Measurements from ENCODE around the gene PLPPR3.
"Not testable (repeated sequence)": the region's sequence is repeated elsewhere in the genome, so short reads cannot be mapped to it uniquely, and the experiment has no call there.

The PLPPR3 gene

DNA sequence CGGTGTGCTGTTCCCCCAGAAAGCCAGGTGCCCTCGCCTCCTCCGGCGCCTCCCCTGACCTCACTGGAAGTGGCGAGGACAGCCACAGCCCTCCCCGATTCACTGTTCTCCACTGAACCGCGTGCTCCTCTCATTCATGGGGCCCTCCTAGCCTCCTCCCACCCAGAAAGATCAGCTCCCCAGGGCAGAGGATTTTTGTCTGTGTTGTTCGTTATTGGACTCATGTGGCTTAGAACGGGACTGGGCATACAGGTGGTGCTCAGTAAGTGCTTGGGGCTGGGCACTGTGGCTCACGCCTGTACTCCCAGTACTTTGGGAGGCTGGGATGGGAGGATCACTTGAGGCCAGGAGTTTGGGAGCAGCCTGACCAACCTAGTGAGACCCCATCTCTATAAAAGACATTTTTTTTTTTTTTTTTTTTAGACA lies 22.8 kb upstream of the PLPPR3 start:
- WGBS, 2 donors (ENCODE audit: extremely low coverage in 2 of 2, insufficient read length in 2 of 2, insufficient replicate concordance in 1 of 2), result no CpG with 5 or more reads among the region's 11 CpGs
- H3K36me3 ChIP-seq (replicated peaks in 1 of 2; ENCODE audit: control insufficient read depth in 2 of 2, insufficient read depth in 2 of 2, low read length in 2 of 2), result no peaks in the 10 kb centered on the region
- H3K4me1 ChIP-seq (ENCODE audit: control insufficient read depth in 2 of 2, insufficient read depth in 1 of 2, low read depth in 1 of 2, low read length in 2 of 2), result peaks cover 9 to 13% of the 10 kb centered on the region in 2 donors
- H3K27ac ChIP-seq (replicated peaks; ENCODE audit: low read length), result no peak overlapping the region
- H3K18ac ChIP-seq (ENCODE audit: low read length), result peak overlapping the region; percentile 57
- peaks cover 0 to 54% (median 13%) of the 10 kb centered on the region in 3 experiments for H3K27me3 ChIP-seq (ENCODE audit: control insufficient read depth in 3 of 3, insufficient read depth in 3 of 3, low read depth in 1 of 3, low read length in 3 of 3)
- H3K79me1 ChIP-seq (ENCODE audit: low read depth, low read length), result peaks cover 2% of the 10 kb centered on the region
- H2AK5ac ChIP-seq (ENCODE audit: low read depth, low read length), result no peak overlapping the region
- H3K4me2 ChIP-seq (ENCODE audit: insufficient read depth, low read length, poor library complexity, severe bottlenecking), result peak overlapping the region; percentile 11
- no peak overlapping the region for H3K4ac ChIP-seq (ENCODE audit: low read length)
- no peak for DNase-seq (ENCODE audit: low spot score)
- H2BK12ac ChIP-seq (ENCODE audit: low read length), result peak overlapping the region; percentile 98
- H3K14ac ChIP-seq (ENCODE audit: low read length), result no peak overlapping the region
- H3K23ac ChIP-seq (ENCODE audit: low read depth, low read length, poor library complexity), result no peak overlapping the region
- H4K8ac ChIP-seq (ENCODE audit: low read depth, low read length), result no peak overlapping the region
- H4K91ac ChIP-seq (ENCODE audit: low read depth, low read length, poor library complexity), result no peak overlapping the region
- no peaks in the 10 kb centered on the region for H3K9me3 ChIP-seq (replicated peaks in 1 of 2; ENCODE audit: control insufficient read depth in 2 of 2, insufficient read depth in 1 of 2, low read depth in 1 of 2, low read length in 2 of 2)
- H2BK120ac ChIP-seq (ENCODE audit: low read depth, low read length), result no peak overlapping the region
- H3K4me3 ChIP-seq (ENCODE audit: low read length in 2 of 2), result no peak overlapping the region
- no peak overlapping the region for H2BK15ac ChIP-seq (ENCODE audit: low read length)
- no peak overlapping the region for H2AFZ ChIP-seq (ENCODE audit: low read length)
- no peak overlapping the region for H3K9ac ChIP-seq (ENCODE audit: low read depth, low read length, poor library complexity)
- H2BK5ac ChIP-seq (ENCODE audit: low read length), result no peak overlapping the region

GRCh38 chr19:843836-844545 lies 22.2 kb upstream of the PLPPR3 start:
- Histone ChIP-seq H3K9ac (ENCODE audit: low read depth, low read length, poor library complexity) (peak overlapping the region; percentile 77), H3K14ac (ENCODE audit: low read length) (peak overlapping the region; percentile 38), H3K4ac (ENCODE audit: low read length) (peak overlapping the region; percentile 95), H3K36me3 (replicated peaks in 1 of 2; ENCODE audit: control insufficient read depth in 2 of 2, insufficient read depth in 2 of 2, low read length in 2 of 2) (no peaks in the 10 kb centered on the region), H3K4me1 (ENCODE audit: control insufficient read depth in 2 of 2, insufficient read depth in 1 of 2, low read depth in 1 of 2, low read length in 2 of 2) (peaks cover 9 to 13% of the 10 kb centered on the region in 2 donors), H3K27me3 (ENCODE audit: control insufficient read depth in 3 of 3, insufficient read depth in 3 of 3, low read depth in 1 of 3, low read length in 3 of 3) (peaks cover 0 to 55% (median 13%) of the 10 kb centered on the region in 3 experiments), H2AFZ (ENCODE audit: low read length) (peak overlapping the region; percentile 85), H3K18ac (ENCODE audit: low read length) (peak overlapping the region; percentile 98), H2BK5ac (ENCODE audit: low read length) (no peak overlapping the region), H3K23ac (ENCODE audit: low read depth, low read length, poor library complexity) (no peak overlapping the region), H4K8ac (ENCODE audit: low read depth, low read length) (peak overlapping the region; percentile 17), H3K79me1 (ENCODE audit: low read depth, low read length) (peaks cover 2% of the 10 kb centered on the region), H3K4me2 (ENCODE audit: insufficient read depth, low read length, poor library complexity, severe bottlenecking) (peak overlapping the region; percentile 69), H2BK120ac (ENCODE audit: low read depth, low read length) (peak overlapping the region; percentile 72), H4K91ac (ENCODE audit: low read depth, low read length, poor library complexity) (no peak overlapping the region), H3K4me3 (ENCODE audit: low read length in 2 of 2) (peak overlapping the region in 1 of 2 donors; percentile 70), H2BK12ac (ENCODE audit: low read length) (peak overlapping the region; percentile 98), H3K27ac (replicated peaks; ENCODE audit: low read length) (no peak overlapping the region), H2BK15ac (ENCODE audit: low read length) (peak overlapping the region; percentile 94), H2AK5ac (ENCODE audit: low read depth, low read length) (peak overlapping the region; percentile 94), H3K9me3 (replicated peaks in 1 of 2; ENCODE audit: control insufficient read depth in 2 of 2, insufficient read depth in 1 of 2, low read depth in 1 of 2, low read length in 2 of 2) (no peaks in the 10 kb centered on the region)
- no CpG with 5 or more reads among the region's 70 CpGs for WGBS, 2 donors (ENCODE audit: extremely low coverage in 2 of 2, insufficient read length in 2 of 2, insufficient replicate concordance in 1 of 2)
- DNase-seq (ENCODE audit: low spot score), result no peak

DNA sequence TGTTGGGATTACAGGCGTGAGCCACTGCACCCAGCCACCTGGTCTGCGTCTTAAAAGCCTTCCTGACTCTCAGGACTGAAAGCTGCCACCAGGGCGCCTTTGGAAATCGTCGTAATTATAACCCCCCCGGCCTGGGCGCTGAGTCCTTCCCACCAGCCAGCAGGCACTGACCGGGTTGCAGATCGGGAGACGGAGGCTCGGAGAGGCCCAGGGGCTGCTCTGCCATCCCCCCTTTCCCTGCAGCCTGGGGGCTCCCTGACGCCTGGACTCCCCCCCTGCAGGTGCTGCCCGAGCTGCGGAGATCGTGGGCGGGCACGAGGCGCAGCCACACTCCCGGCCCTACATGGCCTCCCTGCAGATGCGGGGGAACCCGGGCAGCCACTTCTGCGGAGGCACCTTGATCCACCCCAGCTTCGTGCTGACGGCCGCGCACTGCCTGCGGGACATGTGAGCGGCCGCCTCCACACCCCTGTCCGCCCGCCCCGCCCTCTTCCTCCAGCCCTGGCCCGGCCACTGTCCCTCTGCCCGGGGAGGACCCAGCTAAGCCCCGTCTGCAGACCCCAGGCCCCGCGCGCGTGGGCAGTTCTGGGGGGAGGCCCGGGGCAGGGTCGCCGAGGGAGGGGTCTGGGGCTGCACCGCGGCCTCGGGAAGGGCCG lies 21.6 kb upstream of the PLPPR3 start:
- no peaks in the 10 kb centered on the region for H3K36me3 ChIP-seq (replicated peaks in 1 of 2; ENCODE audit: control insufficient read depth in 2 of 2, insufficient read depth in 2 of 2, low read length in 2 of 2)
- H3K4ac ChIP-seq (ENCODE audit: low read length), result peak overlapping the region; percentile 95
- H3K14ac ChIP-seq (ENCODE audit: low read length), result no peak overlapping the region
- H3K4me2 ChIP-seq (ENCODE audit: insufficient read depth, low read length, poor library complexity, severe bottlenecking), result peak overlapping the region; percentile 69
- H3K9me3 ChIP-seq (replicated peaks in 1 of 2; ENCODE audit: control insufficient read depth in 2 of 2, insufficient read depth in 1 of 2, low read depth in 1 of 2, low read length in 2 of 2), result no peaks in the 10 kb centered on the region
- peaks cover 9 to 13% of the 10 kb centered on the region in 2 donors for H3K4me1 ChIP-seq (ENCODE audit: control insufficient read depth in 2 of 2, insufficient read depth in 1 of 2, low read depth in 1 of 2, low read length in 2 of 2)
- peaks cover 2% of the 10 kb centered on the region for H3K79me1 ChIP-seq (ENCODE audit: low read depth, low read length)
- H3K23ac ChIP-seq (ENCODE audit: low read depth, low read length, poor library complexity), result no peak overlapping the region
- H3K4me3 ChIP-seq (ENCODE audit: low read length in 2 of 2), result peak overlapping the region in 1 of 2 donors; percentile 70
- H2BK5ac ChIP-seq (ENCODE audit: low read length), result no peak overlapping the region
- H3K9ac ChIP-seq (ENCODE audit: low read depth, low read length, poor library complexity), result peak overlapping the region; percentile 77
- peak overlapping the region; percentile 94 for H2BK15ac ChIP-seq (ENCODE audit: low read length)
- peak overlapping the region; percentile 94 for H2AK5ac ChIP-seq (ENCODE audit: low read depth, low read length)
- no peak for DNase-seq (ENCODE audit: low spot score)
- H3K27me3 ChIP-seq (ENCODE audit: control insufficient read depth in 3 of 3, insufficient read depth in 3 of 3, low read depth in 1 of 3, low read length in 3 of 3), result peaks cover 0 to 55% (median 13%) of the 10 kb centered on the region in 3 experiments
- H2BK12ac ChIP-seq (ENCODE audit: low read length), result peak overlapping the region; percentile 58
- peak overlapping the region; percentile 85 for H2AFZ ChIP-seq (ENCODE audit: low read length)
- WGBS, 2 donors (ENCODE audit: extremely low coverage in 2 of 2, insufficient read length in 2 of 2, insufficient replicate concordance in 1 of 2), result no CpG with 5 or more reads among the region's 46 CpGs
- no peak overlapping the region for H3K27ac ChIP-seq (replicated peaks; ENCODE audit: low read length)
- peak overlapping the region; percentile 72 for H2BK120ac ChIP-seq (ENCODE audit: low read depth, low read length)
- H4K91ac ChIP-seq (ENCODE audit: low read depth, low read length, poor library complexity), result no peak overlapping the region
- H3K18ac ChIP-seq (ENCODE audit: low read length), result peak overlapping the region; percentile 98
- H4K8ac ChIP-seq (ENCODE audit: low read depth, low read length), result peak overlapping the region; percentile 43

- not testable (repeated sequence) for H3K27ac ChIP-seq (replicated peaks; ENCODE audit: low read length); H2BK15ac ChIP-seq (ENCODE audit: low read length); H3K9me3 ChIP-seq (replicated peaks in 1 of 2; ENCODE audit: control insufficient read depth in 2 of 2, insufficient read depth in 1 of 2, low read depth in 1 of 2, low read length in 2 of 2); H3K4me3 ChIP-seq (ENCODE audit: low read length in 2 of 2); H4K91ac ChIP-seq (ENCODE audit: low read depth, low read length, poor library complexity); DNase-seq (ENCODE audit: low spot score); H3K4me2 ChIP-seq (ENCODE audit: insufficient read depth, low read length, poor library complexity, severe bottlenecking); H2BK12ac ChIP-seq (ENCODE audit: low read length); H3K79me1 ChIP-seq (ENCODE audit: low read depth, low read length); H3K9ac ChIP-seq (ENCODE audit: low read depth, low read length, poor library complexity); H3K23ac ChIP-seq (ENCODE audit: low read depth, low read length, poor library complexity); H2BK5ac ChIP-seq (ENCODE audit: low read length); H2AFZ ChIP-seq (ENCODE audit: low read length); H3K18ac ChIP-seq (ENCODE audit: low read length); H2BK120ac ChIP-seq (ENCODE audit: low read depth, low read length); H3K14ac ChIP-seq (ENCODE audit: low read length); H3K36me3 ChIP-seq (replicated peaks in 1 of 2; ENCODE audit: control insufficient read depth in 2 of 2, insufficient read depth in 2 of 2, low read length in 2 of 2); H2AK5ac ChIP-seq (ENCODE audit: low read depth, low read length); H3K4ac ChIP-seq (ENCODE audit: low read length); H4K8ac ChIP-seq (ENCODE audit: low read depth, low read length)
- peaks cover 9 to 13% of the 10 kb centered on the region in 2 donors for H3K4me1 ChIP-seq (ENCODE audit: control insufficient read depth in 2 of 2, insufficient read depth in 1 of 2, low read depth in 1 of 2, low read length in 2 of 2)
- H3K27me3 ChIP-seq (ENCODE audit: control insufficient read depth in 3 of 3, insufficient read depth in 3 of 3, low read depth in 1 of 3, low read length in 3 of 3), result peaks cover 0 to 51% (median 13%) of the 10 kb centered on the region in 3 experiments
- WGBS, 2 donors (ENCODE audit: extremely low coverage in 2 of 2, insufficient read length in 2 of 2, insufficient replicate concordance in 1 of 2), result no CpG with 5 or more reads among the region's 7 CpGs
Measured at GRCh38 chr19:842802-843179, 21.0 kb upstream of the PLPPR3 start.

All from neuronal stem cell (in vitro differentiated cells).